ENCODE results near the gene TSSK1B.

Gene TSSK1B

DNA sequence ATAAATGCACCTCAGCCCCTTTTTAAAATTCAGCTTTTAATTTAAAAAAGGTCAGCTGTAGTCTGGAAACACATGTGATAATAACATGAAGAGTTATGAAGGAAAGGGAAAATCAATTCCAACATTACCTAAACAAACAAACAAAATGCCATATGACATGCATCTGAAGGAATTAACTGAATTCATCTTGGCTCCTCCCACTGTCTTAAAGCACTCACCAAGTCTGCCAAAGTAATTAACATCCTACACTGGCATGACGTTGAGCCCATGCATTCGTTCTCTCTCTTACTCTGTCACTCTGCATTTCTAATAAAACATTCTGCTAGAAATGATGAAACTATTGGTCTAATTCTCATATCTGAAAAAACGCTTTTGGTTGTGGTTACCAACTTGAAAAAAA, 37.7 kb downstream of the TSSK1B start:
- no peak for DNase-seq

DNA sequence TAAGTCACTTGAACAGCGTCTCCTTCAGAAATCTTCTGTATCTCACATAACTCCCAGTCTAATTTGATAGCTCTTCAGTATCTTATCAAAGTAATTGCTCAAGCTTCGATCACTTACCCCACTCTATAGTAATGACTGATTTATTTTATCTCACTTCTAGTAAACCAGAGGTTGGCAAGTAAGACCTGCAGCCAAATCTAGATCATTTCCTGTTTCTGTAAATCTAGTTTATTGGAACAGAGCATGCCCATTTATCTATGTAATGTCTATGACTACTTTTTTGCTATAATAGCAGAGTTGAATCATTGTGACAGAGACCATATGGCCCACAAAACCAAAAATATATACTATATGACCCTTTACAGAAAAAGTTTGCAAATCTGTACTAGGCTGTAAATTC, 40.1 kb downstream of the TSSK1B start:
- no peak for DNase-seq

DNA sequence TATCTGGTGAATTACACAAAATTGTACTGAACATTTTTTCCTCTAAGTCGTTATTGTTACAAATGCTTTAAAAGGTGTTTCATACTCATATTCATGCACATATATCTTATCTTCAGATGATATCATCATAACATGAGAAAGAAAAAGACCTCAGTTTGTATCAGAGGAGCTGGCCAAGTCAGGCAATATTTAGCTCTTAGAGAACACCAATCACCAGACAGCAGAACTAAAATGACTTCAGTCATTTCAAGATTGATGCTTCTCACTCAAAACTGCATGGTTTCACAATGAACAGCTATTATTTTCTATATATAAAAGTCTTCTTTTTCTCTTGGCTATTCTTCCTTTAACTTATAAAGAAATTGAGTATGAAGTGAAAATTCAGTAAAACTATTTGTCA, 44.6 kb downstream of the TSSK1B start:
- DNase-seq = no peak

DNA sequence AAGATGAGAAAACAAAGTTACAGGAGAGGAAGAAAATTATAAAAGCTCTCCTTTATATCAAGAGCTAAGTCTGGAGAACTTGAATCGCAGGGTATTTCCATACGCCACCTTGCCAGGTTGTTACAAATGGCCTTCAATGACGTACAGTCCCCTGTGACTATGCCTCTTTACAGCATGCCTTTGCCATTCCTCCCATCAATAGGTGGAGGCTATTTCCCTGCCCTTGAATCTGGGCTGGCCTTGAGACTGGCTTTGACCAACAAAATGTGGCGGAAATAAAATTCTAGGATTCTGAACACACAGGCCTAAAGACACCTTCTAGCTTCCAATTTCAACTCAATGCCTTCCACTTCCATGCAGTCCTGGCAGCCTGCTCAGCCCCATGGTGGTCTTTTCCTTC, 45.7 kb downstream of the TSSK1B start:
- DNase-seq = no peak

DNA sequence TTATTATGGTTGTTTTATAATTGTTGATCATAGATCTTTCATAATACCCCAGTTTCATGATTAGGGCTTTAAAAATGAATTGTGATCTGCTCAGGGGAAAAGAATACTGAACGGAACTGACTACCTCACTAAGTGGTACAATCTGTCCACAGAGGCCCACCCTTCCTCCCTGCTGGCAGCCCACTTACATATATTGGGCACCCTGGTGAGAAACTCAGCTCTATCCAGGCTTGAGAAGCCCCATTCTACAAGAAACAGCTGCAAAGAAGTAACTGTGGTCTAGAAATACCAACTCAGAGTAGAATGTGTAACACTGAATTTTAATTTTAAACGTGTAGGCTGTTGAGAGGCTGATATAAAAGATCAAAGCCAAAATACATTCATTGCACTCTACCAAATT, 46.9 kb downstream of the TSSK1B start:
- DNase-seq = no peak

DNA sequence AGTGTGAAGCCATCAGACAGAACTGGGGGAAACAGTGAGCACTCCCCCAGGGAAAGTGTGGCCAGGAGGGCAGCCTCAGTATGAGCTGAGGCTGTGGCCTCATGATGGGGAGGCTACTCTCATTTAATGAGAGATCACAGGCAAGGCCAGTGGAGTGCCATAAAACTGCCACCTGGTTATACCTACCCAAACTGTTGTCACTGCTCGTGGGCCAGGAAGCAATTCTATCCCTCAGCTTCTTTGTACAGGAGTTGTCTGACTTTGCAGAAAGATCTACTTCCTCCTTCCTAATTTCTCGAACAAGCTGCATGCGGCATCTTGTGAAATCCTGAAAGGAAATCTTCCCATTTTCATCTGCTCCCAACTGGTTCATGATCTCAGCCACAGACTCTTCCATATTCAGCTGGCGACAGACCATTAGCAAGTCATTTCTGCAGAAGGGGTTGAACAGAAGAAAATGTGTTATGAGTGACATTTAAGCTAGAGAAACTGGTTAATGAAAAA, 50.0 kb downstream of the TSSK1B start:
- no peak for DNase-seq

DNA sequence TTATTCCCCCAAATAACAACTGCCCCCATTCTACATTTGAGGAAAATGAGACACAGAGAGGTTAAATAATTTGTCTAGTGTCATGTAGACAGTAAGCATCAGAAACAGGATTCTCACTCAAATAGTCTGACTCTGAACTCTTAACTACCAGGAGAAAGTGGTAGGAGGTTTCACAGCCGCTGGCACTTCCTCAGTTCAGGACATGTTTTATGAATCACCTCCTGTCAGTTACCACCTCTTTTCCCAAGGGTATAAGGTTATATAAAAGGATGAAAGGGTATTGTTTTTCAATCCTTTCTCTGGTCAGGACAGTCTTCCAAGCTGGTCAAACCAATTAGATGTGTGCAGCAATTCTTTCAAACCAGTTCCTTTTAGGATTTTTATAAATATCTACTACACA, 52.1 kb downstream of the TSSK1B start:
- peak; percentile 2 for DNase-seq
